ENCODE measurements around the gene AATK.
"Not testable (repeated sequence)": the region's sequence is repeated elsewhere in the genome, so short reads cannot be mapped to it uniquely, and the experiment has no call there.

The AATK gene

DNA sequence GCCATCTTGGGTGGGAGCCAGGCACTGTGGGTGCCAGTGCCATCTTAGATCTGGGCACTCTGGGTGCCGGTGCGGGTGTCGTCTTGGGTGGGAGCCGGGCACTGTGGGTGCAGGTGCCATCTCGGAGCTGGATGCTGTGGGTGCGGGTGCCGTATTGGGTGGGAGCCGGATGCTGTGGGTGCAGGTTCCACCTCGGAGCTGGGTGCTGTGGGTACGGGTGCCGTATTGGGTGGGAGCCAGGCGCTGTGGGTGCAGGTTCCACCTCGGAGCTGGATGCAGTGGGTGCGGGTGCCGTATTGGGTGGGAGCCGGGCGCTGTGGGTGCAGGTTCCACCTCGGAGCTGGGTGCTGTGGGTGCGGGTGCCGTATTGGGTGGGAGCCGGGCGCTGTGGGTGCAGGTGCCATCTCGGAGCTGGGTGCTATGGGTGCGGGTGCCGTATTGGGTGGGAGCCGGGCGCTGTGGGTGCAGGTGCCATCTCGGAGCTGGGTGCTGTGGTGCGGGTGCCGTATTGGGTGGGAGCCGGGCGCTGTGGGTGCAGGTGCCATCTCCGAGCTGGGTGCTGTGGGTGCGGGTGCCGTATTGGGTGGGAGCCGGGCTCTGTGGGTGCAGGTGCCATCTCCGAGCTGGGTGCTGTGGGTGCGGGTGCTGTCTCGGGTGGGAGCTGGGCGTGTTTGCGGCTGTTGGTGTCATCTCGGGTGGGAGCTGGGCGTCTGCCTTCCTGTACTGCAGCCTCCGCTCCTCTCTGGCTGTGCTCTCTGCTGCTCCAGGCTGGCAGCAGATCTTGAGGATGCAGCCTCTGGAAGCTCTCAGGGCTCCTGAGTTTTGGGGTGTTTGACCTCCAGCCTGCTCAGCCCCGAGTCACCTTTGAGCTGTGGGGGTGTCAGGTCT is 87.8 kb downstream of the AATK start:
- H3K27me3 Mint-ChIP-seq (ENCODE audit: low read depth); H3K9me3 Mint-ChIP-seq; H3K4me3 Mint-ChIP-seq; H3K27ac Mint-ChIP-seq; H3K36me3 Mint-ChIP-seq (ENCODE audit: low read depth); H3K4me1 Mint-ChIP-seq (ENCODE audit: low read depth): not testable (repeated sequence)

DNA sequence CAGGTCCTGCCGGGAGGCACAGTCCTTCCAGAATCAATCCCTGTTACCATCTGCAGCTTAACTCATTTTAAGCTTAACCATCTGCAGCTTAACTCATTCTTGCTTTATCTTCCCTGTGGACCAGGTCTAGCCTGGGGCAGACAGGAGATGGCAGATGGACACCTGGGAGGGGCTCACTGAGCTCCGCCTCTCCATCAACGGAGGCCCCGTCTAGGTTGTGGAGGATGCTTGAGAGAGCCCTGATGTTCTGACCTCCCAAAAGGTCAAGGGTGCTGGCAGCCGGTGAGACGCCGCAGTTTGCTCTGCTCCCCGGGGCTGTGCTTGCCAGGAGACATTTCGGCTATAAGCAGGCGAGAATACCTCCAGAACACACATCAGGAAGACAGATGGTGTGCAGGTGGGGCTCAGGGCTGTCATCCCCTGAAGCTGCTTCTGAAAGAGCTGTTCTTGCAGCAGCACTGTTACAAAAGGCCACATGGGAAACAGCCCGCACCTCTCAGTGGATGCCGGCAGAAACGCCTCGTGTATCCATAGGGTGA is 89.8 kb downstream of the AATK start:
- Mint-ChIP-seq H3K27ac (no peak overlapping the region), H3K4me1 (ENCODE audit: low read depth) (no peaks in the 10 kb centered on the region), H3K36me3 (ENCODE audit: low read depth) (no peaks in the 10 kb centered on the region), H3K27me3 (ENCODE audit: low read depth) (no peaks in the 10 kb centered on the region), H3K9me3 (no peaks in the 10 kb centered on the region), H3K4me3 (no peak overlapping the region)

DNA sequence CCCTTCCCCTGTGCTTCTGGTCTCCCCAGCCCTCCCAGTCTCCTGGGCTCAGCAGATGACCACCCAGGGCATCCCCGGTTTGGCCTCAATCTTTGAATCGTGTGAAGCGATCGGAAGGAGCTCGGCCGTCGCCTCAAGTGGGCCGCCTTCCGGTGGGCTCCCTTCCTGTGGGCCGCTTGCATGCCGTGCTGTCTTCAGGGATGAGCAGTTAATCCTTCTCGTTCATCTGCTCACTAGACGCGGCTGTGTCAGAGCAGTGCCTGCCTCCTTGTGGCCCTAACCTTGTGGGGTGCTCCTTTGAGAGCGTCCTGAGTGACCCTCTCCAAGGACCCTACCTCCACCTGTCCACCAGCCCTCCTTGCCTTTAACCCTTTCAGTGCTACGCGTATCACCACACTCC is 90.7 kb downstream of the AATK start:
- H3K27me3 Mint-ChIP-seq (ENCODE audit: low read depth), result no peaks in the 10 kb centered on the region
- no peak overlapping the region for H3K27ac Mint-ChIP-seq
- no peaks in the 10 kb centered on the region for H3K36me3 Mint-ChIP-seq (ENCODE audit: low read depth)
- no peak overlapping the region for H3K4me3 Mint-ChIP-seq
- H3K9me3 Mint-ChIP-seq, result no peaks in the 10 kb centered on the region
- no peaks in the 10 kb centered on the region for H3K4me1 Mint-ChIP-seq (ENCODE audit: low read depth)

DNA sequence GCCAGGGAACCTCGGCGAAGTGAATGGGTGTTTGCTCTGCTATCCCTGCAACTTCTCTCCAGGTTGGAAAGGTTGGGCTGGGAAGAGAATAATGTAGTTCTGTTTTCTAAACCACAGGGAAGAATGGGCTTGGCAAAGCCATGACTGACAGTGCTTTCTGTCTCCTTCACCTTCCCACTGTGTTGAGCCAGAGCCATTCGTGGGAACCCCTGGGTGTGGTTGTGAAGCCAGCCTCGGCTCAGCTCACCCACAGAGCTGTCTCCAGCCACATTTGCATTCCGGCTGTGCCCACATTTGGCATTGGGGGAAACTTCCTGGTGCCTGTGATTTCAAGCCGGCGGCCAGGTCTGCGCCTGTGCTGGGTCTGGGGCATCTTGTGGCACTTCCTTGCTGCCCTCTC is 91.1 kb downstream of the AATK start:
- Mint-ChIP-seq H3K9me3 (no peaks in the 10 kb centered on the region), H3K4me3 (no peak overlapping the region), H3K4me1 (ENCODE audit: low read depth) (no peaks in the 10 kb centered on the region), H3K27ac (no peak overlapping the region), H3K27me3 (ENCODE audit: low read depth) (no peaks in the 10 kb centered on the region), H3K36me3 (ENCODE audit: low read depth) (no peaks in the 10 kb centered on the region)

DNA sequence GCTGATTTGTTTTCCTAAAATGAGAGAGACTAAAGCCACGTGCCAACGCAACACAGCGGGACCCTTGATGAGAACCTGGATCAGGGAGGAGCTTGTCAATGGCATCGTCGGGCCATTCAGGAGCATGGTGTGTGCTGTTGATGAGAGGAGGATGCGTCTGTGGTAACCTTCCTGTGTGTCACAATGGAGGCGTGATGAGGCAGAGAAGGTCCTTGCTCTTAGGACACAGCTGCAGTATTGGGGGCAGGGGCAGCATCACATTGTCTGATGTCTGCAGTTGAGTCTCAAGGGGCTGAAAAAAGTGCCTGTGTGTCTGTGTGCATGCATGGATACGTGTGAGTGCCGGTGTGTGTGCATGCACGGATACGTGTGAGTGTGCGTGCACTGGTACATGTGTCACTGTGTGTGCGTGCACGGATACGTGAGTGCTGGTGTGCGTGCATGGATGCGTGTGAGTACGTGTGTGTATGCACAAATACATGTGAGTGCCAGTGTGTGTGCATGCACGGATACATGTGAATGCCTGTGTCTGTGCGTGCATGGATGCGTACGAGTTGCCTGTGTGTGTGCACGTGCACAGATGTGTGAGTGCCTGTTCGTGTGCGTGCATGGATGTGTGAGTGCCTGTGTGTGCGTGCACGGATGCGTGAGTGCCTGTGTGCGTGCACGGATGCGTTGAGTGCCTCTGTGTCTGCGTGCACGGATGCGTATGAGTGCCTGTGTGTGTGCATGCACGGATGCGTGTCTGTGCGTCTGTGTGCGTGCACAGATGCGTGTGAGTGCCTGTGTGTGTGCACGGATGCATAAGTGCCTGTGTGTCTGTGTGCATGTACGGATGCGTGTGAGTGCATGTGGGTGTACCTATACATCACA is 91.8 kb downstream of the AATK start:
- no peaks in the 10 kb centered on the region for H3K4me1 Mint-ChIP-seq (ENCODE audit: low read depth)
- H3K27me3 Mint-ChIP-seq (ENCODE audit: low read depth), result no peaks in the 10 kb centered on the region
- H3K9me3 Mint-ChIP-seq, result no peaks in the 10 kb centered on the region
- no peak overlapping the region for H3K27ac Mint-ChIP-seq
- H3K4me3 Mint-ChIP-seq, result no peak overlapping the region
- H3K36me3 Mint-ChIP-seq (ENCODE audit: low read depth), result no peaks in the 10 kb centered on the region

DNA sequence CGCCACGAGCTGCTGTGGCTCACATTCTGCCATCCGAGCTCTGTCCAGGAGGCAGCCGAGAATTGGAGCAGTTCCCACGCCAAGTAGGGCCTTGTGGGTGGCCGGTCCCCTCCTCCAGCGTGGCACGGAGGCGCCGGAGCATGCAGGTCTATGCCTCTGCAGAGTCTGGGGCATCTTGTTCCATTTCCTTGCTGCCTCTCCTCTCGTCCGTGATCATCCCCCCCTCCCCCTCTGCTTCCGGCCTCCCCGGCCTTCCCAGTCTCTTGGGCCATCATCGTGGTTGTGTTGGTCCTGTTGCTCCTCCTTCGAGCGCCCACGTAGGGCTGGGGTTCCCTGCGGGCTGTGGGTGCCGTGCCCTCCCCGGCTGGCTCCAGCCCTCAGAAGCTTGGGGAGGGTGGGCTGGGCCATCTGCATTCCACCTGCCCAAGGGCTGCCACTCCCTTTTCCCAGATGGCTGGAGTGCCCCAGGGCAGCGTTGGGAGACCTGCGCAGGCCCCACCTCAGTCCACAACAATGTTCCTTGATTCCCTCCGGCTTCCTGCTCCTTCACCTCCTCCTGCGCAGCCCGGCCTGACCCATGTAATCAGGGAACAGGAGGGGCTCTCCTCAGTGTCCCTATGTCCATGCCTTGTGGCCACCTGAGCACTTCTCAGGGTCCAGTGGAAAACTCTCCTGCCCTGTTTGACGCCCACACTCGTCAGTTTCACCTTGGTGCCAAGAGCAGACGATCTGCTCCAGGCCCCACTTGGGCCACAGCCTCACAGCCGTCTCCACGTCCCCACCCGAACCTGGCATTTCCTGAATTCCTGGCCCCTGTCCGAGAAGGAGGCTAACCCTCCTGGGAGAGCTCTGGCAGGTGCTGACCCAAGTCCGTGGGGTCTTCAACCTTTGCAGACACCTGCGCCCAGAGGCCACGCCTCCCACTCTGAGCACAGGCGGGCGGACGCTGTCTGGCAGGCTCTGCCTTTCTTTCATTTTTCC is 94.0 kb downstream of the AATK start:
- Mint-ChIP-seq H3K36me3 (ENCODE audit: low read depth) (no peaks in the 10 kb centered on the region), H3K9me3 (no peaks in the 10 kb centered on the region), H3K27me3 (ENCODE audit: low read depth) (no peaks in the 10 kb centered on the region), H3K27ac (no peak overlapping the region), H3K4me3 (no peak overlapping the region), H3K4me1 (ENCODE audit: low read depth) (no peaks in the 10 kb centered on the region)

DNA sequence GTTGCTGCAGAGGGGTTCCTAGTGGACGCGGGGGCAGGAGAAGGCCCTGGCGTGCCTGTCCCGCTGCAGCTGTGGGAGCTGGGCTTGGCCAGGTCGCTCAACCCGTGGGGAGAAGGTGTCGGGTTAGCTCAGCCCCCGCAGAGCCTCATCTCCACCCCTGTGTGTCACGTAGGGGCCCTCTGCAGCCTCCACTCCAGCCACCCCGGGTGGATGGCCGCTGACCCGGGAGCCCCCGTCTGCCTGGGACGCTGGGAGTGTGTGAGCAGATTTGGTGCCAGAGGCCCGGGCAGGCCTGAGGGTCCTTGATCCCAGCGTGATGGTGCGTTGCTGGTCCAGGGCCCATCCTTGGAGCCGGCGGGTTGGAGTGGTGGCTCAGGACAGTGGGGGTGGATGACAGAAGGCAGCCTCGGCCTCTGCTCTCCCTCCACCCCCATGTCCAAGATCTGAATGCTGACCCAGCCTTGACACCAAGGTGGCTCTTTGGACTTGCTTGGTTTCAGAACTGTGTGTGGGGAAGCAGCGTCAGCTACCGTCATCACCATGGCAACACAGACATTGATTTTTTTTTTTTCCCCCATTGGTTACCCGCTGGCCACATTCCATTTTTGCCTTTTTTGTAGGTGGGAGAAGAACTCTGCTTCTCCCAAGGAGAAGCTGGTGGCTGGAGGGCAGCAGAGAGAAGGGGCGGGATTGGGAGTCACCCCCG is 95.3 kb downstream of the AATK start:
- Mint-ChIP-seq H3K36me3 (ENCODE audit: low read depth) (no peaks in the 10 kb centered on the region), H3K4me3 (no peak overlapping the region), H3K27me3 (ENCODE audit: low read depth) (no peaks in the 10 kb centered on the region), H3K9me3 (no peaks in the 10 kb centered on the region), H3K27ac (no peak overlapping the region), H3K4me1 (ENCODE audit: low read depth) (no peaks in the 10 kb centered on the region)

DNA sequence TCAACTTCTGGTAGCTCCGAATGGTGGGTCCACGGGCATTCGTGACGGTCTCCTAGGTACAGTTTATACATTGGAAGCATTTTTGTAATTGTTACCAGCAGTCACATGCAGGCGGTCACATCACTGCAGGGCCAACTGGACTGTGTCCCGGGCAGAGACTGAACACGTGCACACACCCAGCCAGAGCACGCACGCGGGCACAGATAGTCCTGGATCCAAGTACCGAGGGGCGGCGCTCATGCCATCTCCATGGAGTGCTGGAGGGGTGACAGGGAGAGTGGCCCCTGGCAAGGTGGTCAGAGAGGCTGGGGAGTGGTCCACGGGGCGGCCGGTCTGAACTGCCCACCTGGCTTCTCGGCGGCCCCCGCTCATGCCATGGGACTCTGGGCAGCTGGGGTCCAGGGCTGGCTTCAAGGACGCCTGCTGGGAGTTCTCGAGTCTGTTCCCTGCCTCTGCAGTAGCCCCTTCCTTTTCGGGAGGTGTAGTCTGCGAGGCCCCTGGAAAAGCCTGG is 96.8 kb downstream of the AATK start:
- Mint-ChIP-seq H3K9me3 (no peaks in the 10 kb centered on the region), H3K27ac (no peak overlapping the region), H3K27me3 (ENCODE audit: low read depth) (no peaks in the 10 kb centered on the region), H3K4me3 (no peak overlapping the region), H3K36me3 (ENCODE audit: low read depth) (no peaks in the 10 kb centered on the region), H3K4me1 (ENCODE audit: low read depth) (no peaks in the 10 kb centered on the region)

DNA sequence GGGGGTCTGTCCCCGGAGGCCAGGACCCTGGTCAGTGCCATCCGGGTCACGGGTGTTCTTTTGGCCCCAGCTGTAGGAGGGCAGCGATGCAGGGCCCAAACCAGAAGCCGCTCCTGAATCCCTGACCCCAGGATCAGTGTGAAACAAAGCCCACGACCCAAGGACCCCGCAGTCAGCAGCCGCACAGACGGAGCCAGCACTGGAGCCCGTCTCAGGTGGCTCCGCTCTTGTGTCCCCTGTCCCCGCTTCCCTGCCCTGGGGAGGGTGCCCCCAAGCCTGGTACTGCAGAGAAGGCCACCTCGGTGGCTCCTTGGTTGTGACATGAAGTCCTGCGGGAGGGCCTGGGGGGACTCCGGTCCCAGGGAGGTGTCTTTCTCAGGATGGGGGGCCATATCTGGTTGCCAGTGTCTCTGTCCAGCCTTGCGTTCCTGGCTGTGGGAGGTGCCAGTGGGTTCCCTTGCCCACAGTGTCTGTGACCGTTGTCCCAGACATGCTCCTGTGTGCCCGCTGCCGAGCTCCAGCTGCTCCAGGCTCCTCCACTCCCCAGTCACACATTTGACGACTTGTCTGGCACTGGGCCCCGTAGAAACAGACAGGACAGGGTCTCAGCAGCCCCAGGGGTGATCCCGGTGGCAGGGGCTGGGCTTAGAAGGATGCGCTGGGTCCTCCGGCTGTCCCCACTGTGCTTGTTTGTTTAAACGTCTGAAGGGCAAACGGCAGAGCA is 97.4 kb downstream of the AATK start:
- Mint-ChIP-seq H3K4me3 (no peak overlapping the region), H3K36me3 (ENCODE audit: low read depth) (no peaks in the 10 kb centered on the region), H3K27ac (no peak overlapping the region), H3K9me3 (no peaks in the 10 kb centered on the region), H3K4me1 (ENCODE audit: low read depth) (no peaks in the 10 kb centered on the region), H3K27me3 (ENCODE audit: low read depth) (no peaks in the 10 kb centered on the region)

DNA sequence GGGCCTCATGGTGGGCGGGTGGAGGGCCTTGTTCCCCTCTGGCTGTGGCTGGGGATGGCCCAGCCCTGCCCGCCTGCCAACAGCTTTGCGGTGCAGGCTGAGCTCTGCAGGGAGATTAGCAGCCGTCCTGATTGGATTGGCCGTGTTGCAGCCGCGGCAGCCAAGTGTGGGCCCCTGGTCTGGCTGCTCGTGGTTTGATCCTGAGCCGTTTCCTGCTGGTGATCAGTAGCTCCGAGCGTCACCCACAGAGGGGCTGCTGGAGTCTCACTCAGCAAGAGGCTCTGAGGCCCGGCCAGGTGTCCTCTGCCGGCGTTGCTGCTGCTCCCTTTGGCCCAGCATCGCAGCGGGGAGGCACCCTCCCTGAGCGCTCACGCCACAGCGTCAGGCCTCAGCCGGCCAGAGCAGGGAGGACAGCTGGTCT is 98.6 kb downstream of the AATK start:
- Mint-ChIP-seq H3K36me3 (ENCODE audit: low read depth) (no peaks in the 10 kb centered on the region), H3K4me3 (no peak overlapping the region), H3K9me3 (no peaks in the 10 kb centered on the region), H3K27me3 (ENCODE audit: low read depth) (no peaks in the 10 kb centered on the region), H3K4me1 (ENCODE audit: low read depth) (no peaks in the 10 kb centered on the region), H3K27ac (no peak overlapping the region)

Data from T-helper 1 cell treated with Interleukin-12 subunit alpha and Interleukin-12 subunit beta and Interleukin-4 antibody, amounts not matched to agents 30 μg/mL and 1 μg/mL, for 36 hours (primary cell).